Natural killer cell (primary cell): ENCODE data around the gene WDR87. TPM values are rescaled to one million over a fixed set of nuclear protein-coding genes. Genes with fewer than 3 reads are reported as not detected.
"Not testable (repeated sequence)": the region's sequence is repeated elsewhere in the genome, so short reads cannot be mapped to it uniquely, and the experiment has no call there.

Source experiments
- ATAC-seq, 3 donors: fragments of 150-1000 bp in 2 of 3; fragments of 200-7000 bp in 1 of 3; cut with Tn5 transposase; 1 replicate in 1 of 3; 2 replicates in 2 of 3; pipeline ENCODE4 v1.10.0; 2021; ENCODE audit warnings: mild to moderate bottlenecking in 2 of 3, moderate library complexity in 2 of 3
- DNase-seq, 2 donors: peaks; one replicate each; pipeline versions ENCODE4 v3.0.0 to v3.0.0-alpha.2; 2013 to 2021; ENCODE audit warnings: mixed read lengths in 1 of 2
- H3K27ac ChIP-seq: one replicate; pipeline ENCODE4 v1.5.1; 2013; ENCODE audit warnings: mild to moderate bottlenecking, low read length
- H3K27me3 ChIP-seq: one replicate; pipeline ENCODE4 v1.6.1; 2013; ENCODE audit warnings: low read length; ENCODE audit not compliant: control insufficient read depth, insufficient read depth
- H3K36me3 ChIP-seq: one replicate; pipeline ENCODE4 v1.6.1; 2013; ENCODE audit warnings: low read length; ENCODE audit not compliant: control insufficient read depth, insufficient read depth
- H3K4me1 ChIP-seq: one replicate; pipeline ENCODE4 v1.6.1; 2013; ENCODE audit warnings: low read length; ENCODE audit not compliant: control insufficient read depth, insufficient read depth
- H3K4me3 ChIP-seq: one replicate; pipeline ENCODE4 v1.5.1; 2013; ENCODE audit warnings: low read length
- H3K9me3 ChIP-seq: one replicate; pipeline ENCODE4 v1.6.1; 2013; ENCODE audit warnings: low read length; ENCODE audit not compliant: control insufficient read depth, insufficient read depth
- H3K27ac Mint-ChIP-seq, 2 donors: one replicate each; pipeline ENCODE4 v1.8.0; 2022; ENCODE audit warnings: mild to moderate bottlenecking in 2 of 2, mixed read lengths in 2 of 2, moderate library complexity in 1 of 2
- H3K27me3 Mint-ChIP-seq, 2 donors: one replicate each; pipeline ENCODE4 v1.8.0; 2022; ENCODE audit warnings: low read depth in 2 of 2, mixed read lengths in 2 of 2
- H3K36me3 Mint-ChIP-seq: one replicate; pipeline ENCODE4 v1.8.0; 2022; ENCODE audit warnings: mixed read lengths
- H3K4me1 Mint-ChIP-seq, 2 donors: one replicate each; pipeline ENCODE4 v1.8.0; 2022; ENCODE audit warnings: mixed read lengths in 2 of 2
- H3K4me3 Mint-ChIP-seq: one replicate; pipeline ENCODE4 v1.8.0; 2022; ENCODE audit warnings: mild to moderate bottlenecking, moderate library complexity, mixed read lengths
- H3K9me3 Mint-ChIP-seq, 2 donors: one replicate each; pipeline ENCODE4 v1.8.0; 2022; ENCODE audit warnings: mixed read lengths in 2 of 2
- CTCF ChIP-seq: fragments of 200-600 bp; IDR thresholded peaks from one replicate; pipeline ENCODE4 v1.8.0; 2022; ENCODE audit warnings: antibody characterized with exemption
- WGBS: methylation state at CpG from one replicate; pipeline ENCODE4 v1.1.7; 2013; ENCODE audit warnings: missing lambda C conversion rate; ENCODE audit not compliant: insufficient coverage; 5-methylcytosine and 5-hydroxymethylcytosine counted together
- intact Hi-C: fragments of 100-400 bp; cut with micrococcal nuclease; formaldehyde crosslinking; loops from one replicate; pipeline ENCODE4 v1.14.2; 2022
- total RNA-seq, 4 donors: library from RNA; stranded (reverse); fragments of 120-200 nt in 1 of 4; gene quantifications; one replicate each; pipeline versions ENCODE4 v1.2.3 to v1.2.4, GENCODE V29; 2013 to 2022

Gene WDR87
- total RNA-seq, 3 donors from 2014 or later (not counting 1 experiment from before 2014, with no cell fraction given): not detected

GRCh38 chr19:37926711-37927110, 20.3 kb upstream of the WDR87 start:
- intact Hi-C loops: no loop called here
- WGBS: 80% methylated on average over 5 of the region's 5 CpGs
- H3K27ac ChIP-seq: no peak overlapping the region

DNA sequence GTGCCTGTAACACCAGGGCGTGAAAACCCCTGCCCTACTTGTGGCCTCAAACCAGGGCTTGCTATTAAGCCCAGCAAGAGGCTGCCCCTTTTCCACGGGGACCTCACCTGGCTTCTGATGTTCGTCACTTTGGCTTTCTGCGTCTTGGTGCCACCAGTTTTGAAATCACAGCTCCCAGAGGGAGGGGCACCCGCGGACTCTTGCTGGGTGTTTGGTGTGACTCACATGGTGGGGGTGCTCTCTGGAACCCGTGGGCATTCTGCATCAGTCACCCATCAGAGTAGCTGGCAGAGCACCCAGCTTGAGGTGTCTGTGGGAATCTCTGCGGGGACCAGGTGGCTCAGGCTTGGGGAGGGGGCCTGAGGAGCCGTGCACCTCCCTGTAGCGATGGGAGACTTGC, 19.9 kb upstream of the WDR87 start:
- Mint-ChIP-seq H3K27ac (no peak overlapping the region), H3K4me1 (peaks cover 25 to 34% of the 10 kb centered on the region in 2 donors), H3K9me3 (no peaks in the 10 kb centered on the region), H3K4me3 (no peak overlapping the region), H3K27me3 (no peaks in the 10 kb centered on the region), H3K36me3 (no peaks in the 10 kb centered on the region)
- DNase-seq: no peak
- H3K9me3 ChIP-seq: no peaks in the 10 kb centered on the region
- no peaks in the 10 kb centered on the region for H3K36me3 ChIP-seq
- WGBS: 83% methylated on average over 10 of the region's 10 CpGs
- no peak overlapping the region for H3K27ac ChIP-seq
- TF ChIP-seq CTCF: no peak
- H3K4me3 ChIP-seq: no peak overlapping the region
- no peak for ATAC-seq
- no peaks in the 10 kb centered on the region for H3K27me3 ChIP-seq
- peaks cover 17% of the 10 kb centered on the region for H3K4me1 ChIP-seq
- intact Hi-C loops: no loop called here

More at GRCh38 chr19:37926711-37927110, 20.3 kb upstream of the WDR87 start:
- H3K27me3 Mint-ChIP-seq: no peaks in the 10 kb centered on the region
- no peak for DNase-seq
- H3K36me3 ChIP-seq: no peaks in the 10 kb centered on the region
- no peaks in the 10 kb centered on the region for H3K27me3 ChIP-seq
- no peaks in the 10 kb centered on the region for H3K9me3 Mint-ChIP-seq
- no peak for ATAC-seq
- H3K4me3 ChIP-seq: no peak overlapping the region
- H3K36me3 Mint-ChIP-seq: no peaks in the 10 kb centered on the region
- no peaks in the 10 kb centered on the region for H3K9me3 ChIP-seq
- no peak overlapping the region for H3K4me3 Mint-ChIP-seq
- TF ChIP-seq CTCF: no peak
- peaks cover 24 to 32% of the 10 kb centered on the region in 2 donors for H3K4me1 Mint-ChIP-seq
- peaks cover 20% of the 10 kb centered on the region for H3K4me1 ChIP-seq
- H3K27ac Mint-ChIP-seq: no peak overlapping the region

- intact Hi-C loops: no loop called here
- Mint-ChIP-seq H3K4me3 (no peak overlapping the region), H3K36me3 (no peaks in the 10 kb centered on the region), H3K27ac (no peak overlapping the region), H3K27me3 (no peaks in the 10 kb centered on the region), H3K9me3 (no peaks in the 10 kb centered on the region), H3K4me1 (peaks cover 32 to 36% of the 10 kb centered on the region in 2 donors)
- no peak for ATAC-seq
- Histone ChIP-seq H3K4me1 (peaks cover 21% of the 10 kb centered on the region), H3K36me3 (no peaks in the 10 kb centered on the region), H3K27ac (no peak overlapping the region), H3K9me3 (no peaks in the 10 kb centered on the region), H3K4me3 (no peak overlapping the region), H3K27me3 (no peaks in the 10 kb centered on the region)
- WGBS: 94% methylated on average over 3 of the region's 3 CpGs
- no peak for TF ChIP-seq CTCF
- DNase-seq: no peak
Measured at GRCh38 chr19:37925212-37925611, 18.8 kb upstream of the WDR87 start.

DNA sequence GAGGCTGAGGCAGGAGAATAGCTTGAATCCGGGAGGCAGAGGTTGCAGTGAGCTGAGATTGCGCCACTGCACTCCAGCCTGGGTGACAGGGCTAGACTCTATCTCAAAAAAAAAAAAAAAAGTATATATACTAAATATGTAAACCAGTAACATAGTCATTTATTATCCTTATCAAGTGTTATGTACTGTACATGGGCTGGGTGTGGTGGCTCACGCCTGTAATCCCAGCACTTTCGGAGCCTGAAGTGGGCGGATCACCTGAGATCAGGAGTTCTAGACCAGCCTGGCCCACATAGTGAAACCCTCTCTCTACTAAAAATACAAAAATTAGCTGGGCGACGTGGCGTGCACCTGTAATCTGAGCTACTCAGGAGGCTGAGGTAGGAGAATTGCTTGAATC, 18.2 kb upstream of the WDR87 start:
- peaks cover 20% of the 10 kb centered on the region for H3K4me1 ChIP-seq
- intact Hi-C loops, ATAC-seq, H3K27me3 ChIP-seq, H3K9me3 Mint-ChIP-seq, H3K27me3 Mint-ChIP-seq, DNase-seq, H3K27ac Mint-ChIP-seq, H3K4me3 Mint-ChIP-seq, H3K36me3 Mint-ChIP-seq, H3K27ac ChIP-seq, H3K36me3 ChIP-seq, H3K4me3 ChIP-seq, H3K9me3 ChIP-seq: not testable (repeated sequence)
- WGBS: 92% methylated on average over 6 of the region's 8 CpGs
- H3K4me1 Mint-ChIP-seq: peaks cover 32 to 36% of the 10 kb centered on the region in 2 donors
